Gastrocnemius medialis (tissue), 4 donors: ENCODE data around the gene HS3ST3A1. TPM values are rescaled to one million over a fixed set of nuclear protein-coding genes. Genes with fewer than 3 reads are reported as not detected.
"Not testable (repeated sequence)": the region's sequence is repeated elsewhere in the genome, so short reads cannot be mapped to it uniquely, and the experiment has no call there.

ENCODE experiments used
- ATAC-seq, 2 donors: fragments of 150-250 bp; one replicate each; pipeline ENCODE4 v1.9.1; 2016
- DNase-seq, 2 donors: peaks; one replicate each; pipeline ENCODE4 v3.0.0-alpha.2; 2019
- H3K27ac ChIP-seq, 4 donors: fragments of 200-600 bp; sonication (generic); 1 replicate in 1 of 4; 2 replicates in 3 of 4; pipeline ENCODE4 v1.5.1; 2016 to 2018; ENCODE audit warnings: mild to moderate bottlenecking in 2 of 4, moderate library complexity in 1 of 4
- H3K27me3 ChIP-seq, 3 donors: fragments of 200-600 bp; sonication (generic) in 2 of 3; 1 replicate in 1 of 3; 2 replicates in 2 of 3; pipeline versions ENCODE4 v1.5.1 to v1.6.0; 2016 to 2019; ENCODE audit warnings: mild to moderate bottlenecking in 1 of 3, moderate library complexity in 1 of 3
- H3K36me3 ChIP-seq, 2 donors: fragments of 200-600 bp; sonication (generic) in 1 of 2; one replicate each; pipeline ENCODE4 v1.5.1; 2017 to 2018
- H3K4me1 ChIP-seq, 2 donors: fragments of 200-600 bp; sonication (generic) in 1 of 2; one replicate each; pipeline ENCODE4 v1.5.1; 2016 to 2017; ENCODE audit warnings: mild to moderate bottlenecking in 2 of 2
- H3K4me3 ChIP-seq, 4 donors: fragments of 200-600 bp; sonication (generic) in 3 of 4; 1 replicate in 1 of 4; 2 replicates in 3 of 4; pipeline ENCODE4 v1.5.1; 2016 to 2019; ENCODE audit warnings: mild to moderate bottlenecking in 2 of 4
- H3K9me3 ChIP-seq, 3 donors: fragments of 200-600 bp; sonication (generic) in 2 of 3; 1 replicate in 1 of 3; 2 replicates in 2 of 3; pipeline ENCODE4 v1.5.1; 2016 to 2019
- POLR2A ChIP-seq, 2 donors: fragments of 450-650 bp; IDR thresholded peaks; one replicate each; pipeline ENCODE4 v1.6.1; 2017; ENCODE audit warnings: antibody characterized with exemption in 2 of 2, mild to moderate bottlenecking in 2 of 2, moderate library complexity in 2 of 2
- in situ Hi-C, 4 donors: fragments of 200-750 bp; cut with MboI; loops; one replicate each; pipeline versions ENCODE4 v1.15.0 to v1.8.0; 2017; ENCODE audit warnings: low sequenced_read_pairs in 4 of 4
- intact Hi-C: fragments of 100-400 bp; cut with DNase I; formaldehyde crosslinking; loops from one replicate; pipeline ENCODE4 v1.15.1; 2023; ENCODE audit warnings: low total_unique reads
- total RNA-seq, 4 donors: library from RNA; depleted of rRNA; stranded (reverse); fragments of >200 nt; gene quantifications; one replicate each; pipeline versions ENCODE4 v1.1.0 to v1.2.3, GENCODE V29; 2016
- TF ChIP-seq, protein P1 (sequence below), 5 experiments: fragments of 450-650 bp in 3 of 5; fragments of 200-600 bp in 2 of 5; sonication (generic) in 2 of 5; IDR thresholded peaks in 4 of 5; conservative IDR thresholded peaks in 1 of 5; 1 replicate in 4 of 5; 2 replicates in 1 of 5; pipeline ENCODE4 v1.5.1; 2016 to 2019; ENCODE audit warnings: antibody characterized with exemption in 5 of 5, mild to moderate bottlenecking in 3 of 5, moderate library complexity in 3 of 5

The HS3ST3A1 gene
- total RNA-seq, 4 donors from 2014 or later = 0.23 to 1.4 (median 0.85) TPM

GRCh38 chr17:13508896-13509295 lies 92.8 kb downstream of the HS3ST3A1 start:
- intact Hi-C loops (no loop called here), in situ Hi-C loops (no loop called here)
- TF ChIP-seq, protein P1, sequence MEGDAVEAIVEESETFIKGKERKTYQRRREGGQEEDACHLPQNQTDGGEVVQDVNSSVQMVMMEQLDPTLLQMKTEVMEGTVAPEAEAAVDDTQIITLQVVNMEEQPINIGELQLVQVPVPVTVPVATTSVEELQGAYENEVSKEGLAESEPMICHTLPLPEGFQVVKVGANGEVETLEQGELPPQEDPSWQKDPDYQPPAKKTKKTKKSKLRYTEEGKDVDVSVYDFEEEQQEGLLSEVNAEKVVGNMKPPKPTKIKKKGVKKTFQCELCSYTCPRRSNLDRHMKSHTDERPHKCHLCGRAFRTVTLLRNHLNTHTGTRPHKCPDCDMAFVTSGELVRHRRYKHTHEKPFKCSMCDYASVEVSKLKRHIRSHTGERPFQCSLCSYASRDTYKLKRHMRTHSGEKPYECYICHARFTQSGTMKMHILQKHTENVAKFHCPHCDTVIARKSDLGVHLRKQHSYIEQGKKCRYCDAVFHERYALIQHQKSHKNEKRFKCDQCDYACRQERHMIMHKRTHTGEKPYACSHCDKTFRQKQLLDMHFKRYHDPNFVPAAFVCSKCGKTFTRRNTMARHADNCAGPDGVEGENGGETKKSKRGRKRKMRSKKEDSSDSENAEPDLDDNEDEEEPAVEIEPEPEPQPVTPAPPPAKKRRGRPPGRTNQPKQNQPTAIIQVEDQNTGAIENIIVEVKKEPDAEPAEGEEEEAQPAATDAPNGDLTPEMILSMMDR (IDR thresholded peaks at IDR 0.05 in 4 of 5, conservative IDR thresholded peaks at IDR 0.05 in 1 of 5) = no peak
- TF ChIP-seq POLR2A (IDR thresholded peaks at IDR 0.05) = no peak
- ATAC-seq (no peak), DNase-seq (no peak)
- H3K9me3 ChIP-seq = no peaks in the 10 kb centered on the region
- H3K27ac ChIP-seq = no peak overlapping the region
- no peak overlapping the region for H3K4me3 ChIP-seq
- no peaks in the 10 kb centered on the region for H3K27me3 ChIP-seq
- H3K4me1 ChIP-seq = no peaks in the 10 kb centered on the region
- H3K36me3 ChIP-seq = no peaks in the 10 kb centered on the region

DNA sequence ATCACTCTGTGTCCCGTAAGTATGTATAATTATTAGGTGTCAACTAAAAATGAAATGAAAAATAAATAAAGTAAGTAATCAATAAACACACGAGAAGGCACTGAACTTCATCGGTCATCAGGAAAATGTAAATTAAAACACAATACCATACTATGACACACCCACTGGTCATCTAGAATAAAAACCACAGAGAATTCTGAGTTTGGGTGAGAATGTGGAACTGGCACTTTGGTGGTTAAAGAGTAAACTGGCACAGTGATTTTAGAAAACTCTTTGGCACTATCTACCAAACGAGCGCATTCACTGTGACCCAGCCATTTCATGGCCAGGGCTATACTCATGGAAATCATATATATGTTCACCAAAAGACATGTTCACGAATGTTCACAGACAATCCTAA lies 98.2 kb downstream of the HS3ST3A1 start:
- intact Hi-C loops (no loop called here), in situ Hi-C loops (no loop called here)
- ATAC-seq = no peak
- no peak overlapping the region for H3K27ac ChIP-seq
- no peaks in the 10 kb centered on the region for H3K9me3 ChIP-seq
- no peak for DNase-seq
- no peaks in the 10 kb centered on the region for H3K27me3 ChIP-seq
- no peaks in the 10 kb centered on the region for H3K36me3 ChIP-seq
- no peak overlapping the region for H3K4me3 ChIP-seq
- TF ChIP-seq, protein P1 (IDR thresholded peaks at IDR 0.05 in 4 of 5, conservative IDR thresholded peaks at IDR 0.05 in 1 of 5) = no peak
- TF ChIP-seq POLR2A (IDR thresholded peaks at IDR 0.05) = no peak
- H3K4me1 ChIP-seq = no peaks in the 10 kb centered on the region

GRCh38 chr17:13502263-13502662 lies 99.5 kb downstream of the HS3ST3A1 start:
- Histone ChIP-seq H3K9me3 (no peaks in the 10 kb centered on the region), H3K36me3 (no peaks in the 10 kb centered on the region), H3K27me3 (no peaks in the 10 kb centered on the region), H3K4me3 (no peak overlapping the region), H3K27ac (no peak overlapping the region), H3K4me1 (no peaks in the 10 kb centered on the region)
- in situ Hi-C loops (no loop called here), intact Hi-C loops (no loop called here)
- ATAC-seq (no peak), DNase-seq (no peak)
- TF ChIP-seq POLR2A (IDR thresholded peaks at IDR 0.05) = no peak
- TF ChIP-seq, protein P1 (IDR thresholded peaks at IDR 0.05 in 4 of 5, conservative IDR thresholded peaks at IDR 0.05 in 1 of 5) = no peak

DNA sequence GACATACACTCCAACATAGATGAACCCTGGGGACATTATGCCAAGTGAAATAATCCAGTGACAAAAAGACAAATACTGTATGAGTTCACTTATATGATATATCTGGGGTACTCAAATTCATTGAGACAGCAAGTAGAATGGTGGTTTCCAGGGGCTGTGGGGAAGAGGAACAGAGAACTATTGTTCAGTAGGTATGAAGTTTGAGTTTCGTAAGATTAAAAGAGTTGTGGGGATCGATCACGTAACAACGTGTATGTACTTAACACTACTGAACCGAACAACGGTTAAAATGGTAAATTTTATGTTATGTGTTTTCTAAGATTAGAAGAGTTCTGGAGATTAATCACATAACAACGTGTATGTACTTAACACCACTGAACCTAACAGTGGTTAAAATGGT lies 100.8 kb downstream of the HS3ST3A1 start:
- TF ChIP-seq POLR2A (IDR thresholded peaks at IDR 0.05) = no peak
- TF ChIP-seq, protein P1 (IDR thresholded peaks at IDR 0.05 in 4 of 5, conservative IDR thresholded peaks at IDR 0.05 in 1 of 5) = no peak
- intact Hi-C loops = no loop called here
- in situ Hi-C loops = no loop called here
- Histone ChIP-seq H3K4me1 (no peaks in the 10 kb centered on the region), H3K27ac (no peak overlapping the region), H3K27me3 (no peaks in the 10 kb centered on the region), H3K9me3 (no peaks in the 10 kb centered on the region), H3K36me3 (no peaks in the 10 kb centered on the region), H3K4me3 (no peak overlapping the region)
- no peak for ATAC-seq
- no peak for DNase-seq

DNA sequence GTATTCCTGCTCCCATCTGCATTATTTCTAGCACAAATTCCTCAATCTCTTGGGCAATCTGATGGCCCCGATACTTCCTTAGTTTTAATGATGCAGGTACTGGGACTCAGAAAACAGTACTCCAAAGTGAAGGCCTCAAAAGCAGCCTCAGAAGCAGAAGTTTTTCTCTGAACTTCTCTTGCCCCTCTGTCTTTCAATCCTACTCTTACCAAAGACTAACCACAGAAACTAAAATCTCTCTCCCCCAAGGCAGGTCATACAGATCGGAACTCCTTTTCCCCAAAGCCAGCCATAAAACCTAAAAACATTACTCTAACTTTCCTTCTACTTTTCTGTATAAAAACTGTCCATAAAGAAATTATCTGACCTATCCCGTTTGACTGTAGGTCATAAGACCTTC lies 103.5 kb downstream of the HS3ST3A1 start:
- TF ChIP-seq POLR2A (IDR thresholded peaks at IDR 0.05) = no peak
- TF ChIP-seq, protein P1 (IDR thresholded peaks at IDR 0.05 in 4 of 5, conservative IDR thresholded peaks at IDR 0.05 in 1 of 5) = no peak
- Histone ChIP-seq H3K27me3 (no peaks in the 10 kb centered on the region), H3K27ac (no peak overlapping the region), H3K36me3 (no peaks in the 10 kb centered on the region), H3K4me3 (no peak overlapping the region), H3K4me1 (no peaks in the 10 kb centered on the region), H3K9me3 (no peaks in the 10 kb centered on the region)
- ATAC-seq (no peak), DNase-seq (no peak)
- intact Hi-C loops (no loop called here), in situ Hi-C loops (no loop called here)

- ATAC-seq, intact Hi-C loops, H3K27ac ChIP-seq, H3K27me3 ChIP-seq, H3K4me3 ChIP-seq, H3K4me1 ChIP-seq, in situ Hi-C loops, H3K36me3 ChIP-seq, H3K9me3 ChIP-seq, DNase-seq: not testable (repeated sequence)
Observed at GRCh38 chr17:13496553-13497056, 105.1 kb downstream of the HS3ST3A1 start.
